ENCODE measurements around the gene CREB3L2.
A peak's percentile ranks its signal among the peaks of the same experiment; 100 is the strongest.

CREB3L2 gene

DNA sequence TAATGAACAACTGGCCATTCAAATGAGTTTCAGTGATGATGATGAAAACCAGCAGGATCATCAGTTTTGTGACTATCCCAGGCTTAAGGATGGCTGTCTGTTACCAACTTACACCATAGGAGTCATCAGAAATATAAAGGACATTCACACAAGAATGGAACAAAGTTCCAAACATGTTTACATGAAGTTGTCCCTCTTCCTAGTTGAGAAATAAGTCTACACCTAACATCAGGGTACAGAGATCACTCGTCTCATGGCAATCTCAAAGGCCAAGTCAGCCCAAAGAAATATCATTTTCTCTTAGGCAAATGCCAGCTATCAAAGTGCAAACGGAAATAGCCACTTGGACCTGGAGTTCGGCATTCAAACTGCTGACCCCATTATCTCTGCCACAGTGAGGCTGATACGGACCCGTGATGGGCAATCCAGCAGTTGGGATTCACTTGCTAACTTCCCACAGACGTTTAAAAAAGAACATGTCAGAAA is 53.0 kb downstream of the CREB3L2 start:
- DNase-seq: no peak

DNA sequence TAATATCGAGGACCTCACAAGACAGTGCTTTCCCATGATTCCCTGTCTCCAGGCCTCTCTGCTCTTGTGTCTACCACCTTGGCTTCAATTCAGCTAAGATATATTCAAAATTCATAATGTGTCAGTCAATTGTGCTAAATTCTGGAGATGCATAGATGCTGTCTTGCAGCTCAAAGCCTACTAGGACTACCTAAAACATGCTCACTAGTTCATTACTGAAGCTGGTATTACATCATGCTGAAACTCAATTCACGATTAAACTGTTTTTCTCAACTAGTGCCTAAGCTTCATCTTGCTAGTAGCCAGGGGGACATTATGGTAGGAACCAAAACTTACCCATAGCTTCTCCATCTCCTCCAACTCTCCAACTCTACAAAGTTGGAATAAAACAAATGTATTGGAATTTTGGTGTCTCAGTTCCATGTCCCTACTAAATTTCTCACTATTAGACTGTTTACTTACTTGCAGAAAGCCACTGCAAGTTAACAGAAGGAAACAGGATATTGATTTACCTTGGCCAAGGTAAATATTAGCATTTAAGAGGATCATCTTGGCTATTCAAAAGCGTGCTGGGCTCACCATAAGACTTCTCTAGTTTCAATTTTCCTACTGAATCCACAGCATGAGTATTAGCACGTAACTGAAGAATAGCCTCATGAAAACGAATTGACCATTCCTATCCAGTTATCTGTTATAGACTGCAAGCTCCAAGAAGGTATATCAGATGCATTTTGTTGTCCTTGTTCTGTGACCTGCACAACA is 53.6 kb downstream of the CREB3L2 start:
- DNase-seq: no peak

DNA sequence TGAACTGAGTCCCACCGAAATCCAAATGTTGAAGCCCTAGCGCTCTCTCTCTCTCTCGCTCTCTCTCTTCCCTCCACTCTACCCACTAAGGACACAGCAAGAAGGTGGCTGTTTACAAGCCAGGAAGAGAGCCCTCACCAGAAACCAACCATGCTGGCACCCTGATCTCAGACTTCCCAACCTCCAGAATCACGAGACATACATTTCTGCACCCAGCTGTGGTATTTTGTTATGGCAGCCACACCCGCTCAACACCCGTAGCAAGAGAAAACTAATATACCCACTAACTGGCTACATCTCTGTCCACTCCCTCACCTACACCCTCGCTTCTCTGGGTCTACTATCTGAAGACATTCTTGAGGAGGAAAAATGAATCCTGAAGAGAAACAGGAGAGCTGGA is 54.8 kb downstream of the CREB3L2 start:
- DNase-seq: no peak

DNA sequence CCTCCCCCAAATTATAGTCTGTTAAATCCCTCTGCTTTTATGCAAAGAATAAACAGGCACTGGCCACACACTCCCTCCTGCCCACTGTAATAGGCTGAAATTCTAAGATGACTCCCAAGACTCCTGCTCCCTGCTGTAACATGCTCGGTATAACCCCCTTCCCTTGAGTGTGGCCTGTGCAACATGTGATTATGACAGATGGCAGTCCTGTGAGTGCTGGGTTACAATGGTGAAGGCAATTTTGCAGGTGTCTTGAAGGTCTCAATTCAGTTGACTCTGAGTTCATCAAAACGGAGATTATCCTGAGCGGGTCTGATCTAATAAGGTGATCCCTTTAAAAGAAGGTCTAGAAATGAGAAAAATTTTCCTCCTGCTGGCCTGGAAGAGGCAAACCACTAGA is 55.9 kb downstream of the CREB3L2 start:
- no peak for DNase-seq

DNA sequence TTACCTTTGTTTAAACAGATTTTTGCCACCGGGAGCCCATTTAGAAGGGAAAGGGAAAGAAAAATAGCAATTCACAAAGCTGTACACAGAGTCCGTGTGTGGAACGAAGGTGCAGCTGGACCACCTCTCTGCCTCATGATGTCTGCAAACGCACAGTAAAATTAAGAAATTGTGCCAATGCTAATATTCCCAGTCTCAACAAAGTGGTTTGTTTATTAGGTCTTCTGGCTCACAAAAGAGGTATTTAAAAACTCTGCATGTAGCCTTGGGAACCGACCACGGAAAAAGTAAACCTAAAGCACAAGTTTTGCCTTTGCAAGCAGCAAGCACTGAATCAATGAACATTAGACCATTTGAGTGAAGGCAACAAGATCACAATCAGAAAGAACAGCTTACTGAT is 57.7 kb downstream of the CREB3L2 start:
- DNase-seq: no peak

DNA sequence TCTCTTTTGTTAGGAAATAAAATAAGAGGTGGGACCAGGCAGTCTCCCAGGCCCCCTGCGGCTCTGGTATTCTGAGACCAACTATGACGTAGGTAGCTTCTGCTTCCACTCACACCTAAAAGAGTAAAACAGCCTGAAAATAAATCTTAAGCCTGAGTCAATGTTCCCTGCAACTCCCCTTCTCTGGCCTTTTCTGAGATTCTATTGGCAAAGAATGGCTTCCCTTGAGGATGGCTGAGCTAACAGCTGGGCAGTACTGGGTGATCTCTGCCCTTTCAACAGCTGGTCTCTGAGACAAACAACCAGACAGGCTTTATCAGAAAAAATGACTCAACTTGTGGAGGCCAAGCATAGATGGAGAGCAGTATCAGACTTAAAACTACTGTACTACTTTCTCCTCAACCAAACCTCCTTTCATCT is 58.7 kb downstream of the CREB3L2 start:
- no peak for DNase-seq

DNA sequence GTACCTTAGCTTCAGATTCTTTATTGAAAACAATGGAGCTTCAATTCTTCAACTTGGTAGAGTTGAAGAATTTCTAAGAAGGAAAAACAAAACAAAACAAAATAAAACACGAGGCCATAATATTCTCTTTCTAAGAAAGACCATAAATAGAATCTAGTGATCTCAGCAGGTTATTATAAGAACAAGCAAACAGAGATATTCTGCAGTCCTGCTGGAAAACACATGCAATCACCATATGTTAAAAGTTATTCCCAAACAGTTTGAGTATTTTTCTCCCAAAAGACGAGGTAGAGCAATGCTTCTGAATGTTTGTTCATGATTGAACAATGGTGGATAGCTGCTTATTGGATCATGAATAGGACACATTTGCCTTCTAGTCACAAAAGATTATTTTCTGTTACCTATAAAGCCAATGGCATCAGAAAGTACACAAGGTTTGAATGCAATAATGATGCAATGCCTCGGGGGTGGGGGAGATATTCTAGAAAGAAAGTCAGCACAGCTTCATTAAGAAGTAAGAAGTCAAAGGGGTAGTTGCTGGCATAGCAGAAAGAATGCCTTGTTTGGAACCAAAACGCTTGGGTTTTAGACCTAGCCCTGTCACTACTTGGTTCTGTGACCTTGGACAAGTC is 59.3 kb downstream of the CREB3L2 start:
- no peak for DNase-seq

DNA sequence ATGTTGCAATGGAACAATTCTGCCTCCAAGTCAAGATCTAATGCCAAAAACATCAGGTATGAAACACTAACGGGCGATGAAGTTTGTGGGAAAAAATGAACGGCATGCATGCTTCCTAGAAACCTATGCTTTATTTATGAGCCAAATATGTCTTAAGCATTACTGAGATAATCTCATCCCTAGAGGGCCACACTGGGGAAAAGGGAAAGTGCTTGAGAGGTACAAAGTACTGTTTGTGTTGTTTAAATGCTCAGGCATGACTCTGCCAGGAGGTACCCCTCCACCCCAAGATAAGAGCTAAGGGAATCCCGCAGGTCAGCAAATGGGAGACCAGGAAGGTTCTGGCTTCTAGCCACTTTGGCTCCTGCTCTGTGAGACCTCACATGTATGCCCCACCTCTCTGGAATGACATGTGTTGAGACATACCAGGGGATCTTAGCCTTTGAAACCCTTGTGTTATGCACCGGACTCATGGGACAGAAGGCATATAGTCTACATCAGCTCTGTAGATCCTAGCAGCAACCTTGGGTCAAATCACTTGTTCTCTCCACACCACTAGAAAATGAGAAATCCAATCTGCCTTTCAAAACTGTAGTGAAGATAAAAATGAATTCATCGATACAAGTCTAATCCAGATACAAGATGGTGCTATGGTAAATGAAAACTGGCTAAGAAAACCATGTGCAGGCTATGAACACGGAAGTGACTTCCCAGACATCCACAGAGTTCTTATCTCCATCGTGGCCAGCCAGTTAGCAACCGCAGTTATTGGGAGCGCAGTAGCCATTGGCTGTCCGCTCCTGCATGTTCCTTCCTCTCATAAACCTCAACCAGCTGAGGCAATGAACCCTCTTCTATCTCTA is 61.0 kb downstream of the CREB3L2 start:
- DNase-seq: no peak

DNA sequence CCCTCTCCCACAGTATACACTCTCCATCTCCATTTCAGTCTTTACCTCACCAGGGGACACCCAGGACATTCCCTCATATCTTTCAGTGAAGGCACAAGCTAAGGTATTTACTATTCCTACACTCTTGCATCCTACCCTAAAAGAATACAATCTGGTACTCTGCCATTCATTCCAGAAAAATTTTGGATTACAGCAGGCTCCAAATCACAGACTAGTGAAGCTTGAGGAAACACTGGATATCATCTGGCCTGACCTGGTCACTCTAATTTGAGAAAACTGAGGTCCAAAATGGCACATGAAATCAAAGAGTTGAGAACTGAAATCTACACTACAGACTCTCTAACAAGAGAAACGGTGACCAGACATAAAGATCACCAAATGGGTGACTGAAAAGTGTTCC is 61.7 kb downstream of the CREB3L2 start:
- no peak for DNase-seq

DNA sequence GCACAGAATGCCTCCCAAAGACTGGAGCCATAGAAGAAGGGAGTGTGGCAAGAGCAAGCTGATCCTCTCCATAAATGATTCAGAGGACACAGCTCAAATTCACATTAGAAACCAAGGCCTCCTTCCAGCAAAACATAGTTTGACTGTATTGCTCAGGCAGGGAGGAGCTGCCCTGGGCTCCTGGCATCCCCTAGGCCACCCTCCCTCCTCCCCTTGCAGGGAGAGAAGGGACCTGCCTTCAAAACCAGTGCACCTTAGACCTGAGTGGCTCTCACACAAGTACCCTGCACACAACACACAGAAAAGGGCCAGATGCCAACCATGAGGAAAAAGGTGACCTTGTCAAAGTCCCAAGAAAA is 64.7 kb downstream of the CREB3L2 start:
- DNase-seq: no peak

DNA sequence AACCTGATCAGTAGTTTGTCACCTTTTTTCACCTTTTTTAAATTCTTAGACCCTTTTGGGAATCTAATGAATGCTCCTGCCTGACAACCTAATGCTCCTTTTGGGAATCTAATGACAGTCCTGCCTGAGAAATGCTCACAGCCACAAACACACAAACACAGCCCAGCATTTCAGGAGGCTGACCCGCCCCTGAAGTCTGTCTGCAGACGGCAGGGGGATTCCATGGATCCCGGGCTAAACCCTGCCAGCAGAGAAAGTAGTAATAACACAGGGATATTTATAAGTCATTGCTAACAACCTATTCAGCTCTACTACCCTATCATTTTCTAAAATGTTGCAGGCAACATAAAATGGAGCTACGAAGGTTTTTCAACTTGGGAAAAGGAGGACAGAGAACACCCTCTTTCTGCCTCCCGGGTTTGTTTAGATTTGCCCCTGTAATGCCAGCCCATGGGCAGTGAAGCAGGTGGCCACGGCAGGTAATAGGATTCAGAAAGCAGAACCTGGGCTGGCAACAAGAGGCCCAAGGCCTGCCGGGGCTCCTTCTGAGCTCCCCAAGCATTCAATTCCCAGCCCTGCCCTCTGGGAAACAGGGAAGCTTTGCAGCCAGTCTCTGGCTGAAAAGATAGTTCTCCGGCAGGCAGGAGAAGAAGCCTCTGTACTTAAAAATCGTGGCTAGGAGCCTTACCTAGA is 65.2 kb downstream of the CREB3L2 start:
- no peak for DNase-seq

DNA sequence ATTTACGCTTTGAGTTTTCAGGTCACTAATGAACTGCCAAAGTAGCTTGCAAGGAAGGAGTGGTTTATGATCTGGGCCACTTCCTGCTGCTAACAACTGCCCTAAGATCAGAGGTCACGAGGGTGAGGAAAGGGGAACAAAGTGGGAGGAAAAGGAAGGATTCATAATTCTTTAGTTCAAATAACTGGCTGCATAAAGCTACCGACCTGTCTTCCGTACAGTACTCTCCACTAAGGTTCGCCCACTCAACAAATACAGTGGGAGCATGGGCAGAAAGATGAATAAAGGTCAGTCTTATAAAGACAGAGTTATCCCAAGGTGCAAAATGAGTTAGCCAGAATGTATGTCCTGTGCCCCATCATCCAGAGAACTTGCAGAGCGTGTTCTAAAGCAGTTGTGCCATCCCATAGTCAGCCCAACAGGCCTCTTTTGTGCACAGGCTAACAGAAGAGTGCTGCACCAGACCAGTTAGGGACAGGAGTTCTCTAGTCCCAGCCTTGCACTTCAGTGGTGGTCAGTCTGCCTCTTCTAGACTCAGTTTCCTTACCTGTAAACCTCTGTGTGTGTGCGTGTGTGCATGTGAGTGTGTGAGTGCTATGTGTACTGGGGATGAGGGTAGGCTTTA is 65.9 kb downstream of the CREB3L2 start:
- DNase-seq: peak; percentile 39 to 41

DNA sequence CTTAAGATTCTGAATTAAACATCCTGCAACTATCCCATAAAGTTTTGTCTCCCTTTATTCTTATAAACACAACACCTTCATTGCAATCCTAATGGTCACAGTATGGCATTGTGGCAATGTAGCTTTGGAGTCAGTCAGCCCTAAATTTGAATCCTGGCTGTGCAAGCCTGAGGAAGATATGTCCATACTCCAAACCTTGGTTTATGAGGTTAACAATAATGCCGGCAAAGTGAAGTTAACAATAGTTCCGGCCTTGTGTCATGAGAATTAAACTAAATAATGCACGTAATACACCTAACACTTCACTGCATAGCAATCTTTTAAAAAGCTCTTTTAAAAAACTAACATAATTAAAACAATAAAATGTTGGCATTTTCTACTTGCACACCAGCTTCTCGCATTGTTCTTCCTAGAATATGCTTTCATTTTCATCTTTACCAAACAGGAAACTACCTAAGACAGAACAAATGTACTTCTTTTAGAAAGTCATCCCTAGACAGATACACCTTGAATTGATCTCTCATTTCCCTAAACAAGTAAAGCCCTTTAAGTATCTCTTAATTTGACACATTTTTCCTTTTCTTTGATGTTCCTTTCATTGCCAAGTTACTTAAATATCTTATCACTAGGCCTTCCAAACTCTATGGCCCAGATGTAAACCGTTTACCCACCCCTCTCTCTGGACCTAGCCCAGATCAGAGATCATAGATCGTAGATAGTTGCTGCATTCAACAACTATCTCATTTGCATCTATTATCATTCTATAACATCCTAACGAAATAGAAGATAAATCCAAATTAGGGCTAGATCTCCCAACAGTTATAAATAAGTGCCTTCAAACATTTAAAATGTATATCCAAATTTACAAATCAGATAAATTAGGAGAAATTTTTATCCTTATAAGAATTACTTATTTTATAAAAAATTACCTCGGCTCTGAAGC is 66.7 kb downstream of the CREB3L2 start:
- peak in 1 of 2 donors; percentile 47 for DNase-seq

DNA sequence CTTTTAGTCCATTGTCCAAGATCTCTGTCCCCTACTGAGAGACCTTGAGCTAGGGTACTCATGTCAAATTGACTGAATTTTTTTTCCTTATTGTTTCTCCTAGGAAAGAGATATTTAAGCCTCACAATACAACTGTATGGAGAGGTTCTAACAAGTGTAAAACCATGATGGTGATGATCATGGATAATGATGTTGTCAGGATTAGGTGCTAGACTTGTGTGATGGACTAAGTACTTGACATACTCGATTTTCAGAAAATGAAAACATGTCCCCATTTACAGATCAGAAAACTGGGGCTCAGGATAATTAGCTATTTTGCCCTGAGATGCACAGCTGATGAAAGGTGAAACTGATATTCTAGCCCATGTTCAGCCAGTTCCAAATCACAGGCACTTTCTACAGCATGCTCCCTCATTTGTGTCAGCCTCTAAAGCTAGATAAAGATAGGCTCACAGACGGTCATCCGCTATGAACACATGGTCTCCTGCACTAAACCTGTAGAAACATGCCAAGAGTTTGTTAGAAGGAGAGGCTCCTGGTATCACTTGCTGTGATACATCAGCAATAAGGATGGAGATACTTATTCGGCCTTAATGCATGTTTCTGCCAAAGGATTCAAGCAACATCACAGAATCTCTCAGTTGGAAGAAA is 67.6 kb downstream of the CREB3L2 start:
- DNase-seq: no peak

DNA sequence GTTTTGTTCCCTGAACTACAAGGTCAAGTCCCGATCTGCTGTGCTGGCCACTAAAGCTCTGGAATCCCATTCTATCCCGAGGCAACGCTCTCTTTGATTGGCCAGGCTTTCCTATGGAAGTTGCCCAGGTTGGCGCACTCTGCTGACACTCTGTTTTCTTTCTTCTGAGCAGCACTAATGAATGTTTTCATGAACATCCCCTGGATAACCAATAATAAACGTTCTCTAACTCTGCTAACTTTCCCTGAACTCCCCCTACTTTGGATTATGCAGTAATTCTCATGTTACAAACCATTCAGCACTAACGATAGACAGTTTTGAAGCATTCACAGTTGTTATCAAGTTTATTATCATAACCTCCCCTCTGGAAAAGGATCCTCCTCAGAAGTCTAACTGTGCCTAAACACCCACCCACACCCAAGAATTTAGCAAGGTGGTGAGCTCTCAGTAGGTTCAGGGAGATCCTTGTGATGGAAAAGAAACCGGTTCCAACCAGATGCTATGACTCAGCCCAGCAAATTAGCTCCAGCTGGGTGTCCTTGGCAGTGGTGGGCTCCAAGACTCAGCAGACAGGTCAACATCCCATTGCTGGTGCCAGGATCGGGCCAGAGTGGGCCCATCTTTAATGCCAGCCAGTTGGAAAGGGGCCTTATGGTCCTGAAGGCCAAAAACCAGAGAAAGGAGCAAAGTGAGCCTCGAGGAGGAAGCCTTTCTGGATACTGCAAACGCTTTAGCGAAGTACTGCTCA is 68.4 kb downstream of the CREB3L2 start:
- DNase-seq: no peak

DNA sequence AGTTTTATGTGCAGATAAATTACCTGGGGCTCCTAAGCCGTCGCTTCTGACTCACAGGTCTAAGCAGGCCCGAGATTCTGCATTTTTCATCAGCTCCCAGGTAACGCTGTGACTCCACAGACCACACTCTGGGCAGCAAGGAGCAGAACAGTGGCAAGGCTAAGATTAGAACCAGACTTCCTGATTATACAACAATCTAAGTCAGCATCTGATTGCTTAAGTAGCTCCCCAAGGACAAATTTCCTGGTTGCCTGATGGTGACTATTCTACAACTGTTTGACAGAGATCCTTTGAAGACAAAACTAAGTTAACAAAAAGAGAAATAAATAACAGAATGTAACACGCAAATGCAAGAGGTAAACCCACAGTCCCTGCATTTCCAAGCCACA is 69.0 kb downstream of the CREB3L2 start:
- no peak for DNase-seq

DNA sequence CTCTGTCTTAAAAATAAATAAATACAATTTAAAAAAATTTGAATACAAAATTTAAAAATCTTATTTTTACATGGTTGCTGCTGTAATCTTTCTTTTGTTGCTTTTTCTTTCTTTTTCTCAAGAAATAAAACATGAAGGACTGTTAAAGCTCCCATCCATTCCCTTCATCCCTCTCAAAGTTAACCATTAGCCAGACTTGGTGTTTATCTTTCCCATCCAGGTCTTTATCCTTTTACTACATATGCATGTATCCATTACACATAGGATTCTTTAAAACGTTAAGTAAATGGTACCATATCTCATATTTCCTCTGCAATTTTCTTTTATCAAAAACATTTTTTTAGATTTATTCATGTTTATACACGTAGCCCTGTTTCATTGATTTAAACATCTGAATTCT is 70.1 kb downstream of the CREB3L2 start:
- DNase-seq: no peak

DNA sequence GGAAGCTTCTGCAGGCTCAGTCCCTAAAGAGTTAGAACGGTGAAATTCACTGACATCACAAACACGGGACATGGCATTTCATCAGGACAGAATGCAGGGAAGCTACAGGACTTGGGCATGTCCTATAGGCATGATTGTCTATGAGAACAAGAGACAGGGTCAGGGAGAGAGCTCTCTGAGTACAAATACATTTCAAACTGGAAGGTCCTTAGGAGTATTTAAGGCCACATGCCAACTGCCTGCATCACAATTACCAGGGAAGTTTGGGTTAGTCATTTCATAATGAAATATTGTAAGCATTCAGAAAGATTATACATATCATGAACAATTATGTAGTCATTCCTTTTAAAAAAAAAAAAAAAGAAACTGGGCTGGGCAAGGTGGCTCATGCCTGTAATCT is 71.3 kb downstream of the CREB3L2 start:
- DNase-seq: no peak

DNA sequence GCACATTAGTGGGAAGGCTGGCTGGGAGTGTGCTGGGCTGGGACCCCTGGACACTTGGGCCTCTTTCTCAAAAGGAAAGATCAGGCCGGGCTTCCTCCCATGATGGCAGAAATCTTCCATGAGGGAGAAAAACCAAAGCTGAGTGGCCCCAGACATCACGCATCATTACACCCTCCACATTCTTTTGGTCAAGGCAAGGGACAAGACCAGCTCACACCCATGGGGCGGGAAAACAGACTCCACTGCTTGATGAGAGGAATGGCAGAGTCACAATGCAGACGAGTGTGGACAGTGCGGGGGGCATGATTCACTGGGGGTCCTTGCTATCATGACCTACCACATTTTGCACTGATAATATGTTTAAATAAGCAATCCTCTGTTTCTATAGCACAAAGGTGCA is 73.3 kb downstream of the CREB3L2 start:
- no peak for DNase-seq

DNA sequence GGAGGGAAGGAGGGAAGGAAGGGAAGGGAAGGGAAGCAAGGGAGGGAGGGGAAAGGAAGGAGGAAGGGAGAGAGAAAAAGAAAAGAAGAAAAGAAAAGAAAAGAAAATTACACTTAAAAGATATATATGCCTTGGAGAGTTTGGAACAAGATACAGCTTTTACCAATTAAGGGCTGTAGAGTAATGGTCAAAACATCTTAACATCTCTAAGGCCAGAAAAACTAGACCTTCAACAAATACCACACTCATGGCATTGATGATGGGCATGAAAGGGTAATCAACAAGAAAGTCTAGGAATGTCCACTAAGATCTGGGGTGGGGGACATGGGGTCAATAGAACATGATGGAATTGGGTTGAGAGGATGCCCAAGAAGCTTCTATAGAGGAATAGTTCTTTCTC is 74.5 kb downstream of the CREB3L2 start:
- DNase-seq: no peak

Measured in CD4-positive, alpha-beta T cell treated with Interleukin-4 for 1 hour (primary cell).